H1 (cell line): ENCODE data around the gene WDR37. TPM values are rescaled to one million over a fixed set of nuclear protein-coding genes. Genes with fewer than 3 reads are reported as not detected.

Experiments
- NRF1 ChIP-seq: IDR thresholded peaks from 2 replicates; pipeline ENCODE4 v1.6.1; 2011; ENCODE audit warnings: mild to moderate bottlenecking, low read depth, low read length, improper control_type of control experiment
- POLR2AphosphoS5 ChIP-seq: IDR thresholded peaks from 2 replicates; pipeline ENCODE4 v1.6.1; 2011; ENCODE audit warnings: low read depth, low read length
- polyA plus RNA-seq, 7 experiments: library from polyadenylated mRNA; depleted of rRNA in 3 of 7; stranded (reverse) in 5 of 7; unstranded in 2 of 7; fragments of >200 nt in 5 of 7; fragments of 200-250 nt in 2 of 7; gene quantifications; 1 replicate in 5 of 7; 2 replicates in 1 of 7; 4 replicates in 1 of 7; pipeline versions ENCODE4 v1.2.1 to v1.2.3, GENCODE V29; 2011 to 2013; ENCODE audit warnings: missing spikeins in 2 of 7, mixed read lengths in 2 of 7
- total RNA-seq: library from RNA; stranded (reverse); fragmentation: NEBNext Ultra II Directional; extraction: Animal tissue kit (Norgen Biotek cat#: 25700); gene quantifications from 2 replicates; pipeline ENCODE4 v1.2.1, GENCODE V29; 2021
- TF ChIP-seq, protein P1 (sequence below): IDR thresholded peaks from 2 replicates; pipeline ENCODE4 v1.6.1; 2012; ENCODE audit warnings: inconsistent platforms
- TF ChIP-seq, protein P2 (sequence below): IDR thresholded peaks from 2 replicates; pipeline ENCODE4 v1.6.1; 2011; ENCODE audit warnings: low read length, improper control_type of control experiment
- TF ChIP-seq, protein P3 (sequence below): IDR thresholded peaks from 2 replicates; pipeline ENCODE4 v1.6.1; 2011; ENCODE audit warnings: low read depth, mild to moderate bottlenecking, low read length; ENCODE audit not compliant: insufficient read depth

The WDR37 gene
- total and polyA plus RNA-seq, 2 of the 8 experiments (the other 6 are each of a cell fraction or from before 2014, with no cell fraction given): 9.6 to 12.0 TPM

DNA sequence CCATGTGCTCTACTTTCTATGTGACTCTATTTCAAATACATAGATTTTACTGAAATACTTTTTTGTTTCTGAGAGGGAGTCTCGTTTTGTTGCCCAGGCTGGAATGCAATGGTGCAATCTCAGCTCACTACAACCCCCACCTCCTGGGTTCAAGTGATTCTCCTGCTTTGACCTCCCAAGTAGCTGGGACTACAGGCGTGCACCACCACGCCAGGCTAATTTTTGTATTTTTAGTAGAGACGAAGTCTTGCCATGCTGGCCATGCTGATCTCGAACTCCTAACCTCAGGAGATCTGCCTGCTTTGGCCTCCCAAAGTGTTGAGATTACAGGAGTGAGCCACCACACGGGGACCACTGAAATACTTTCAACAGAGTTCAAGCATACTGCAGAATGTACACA lies 10.8 kb upstream of the WDR37 start (continued):
- TF ChIP-seq, protein P1, sequence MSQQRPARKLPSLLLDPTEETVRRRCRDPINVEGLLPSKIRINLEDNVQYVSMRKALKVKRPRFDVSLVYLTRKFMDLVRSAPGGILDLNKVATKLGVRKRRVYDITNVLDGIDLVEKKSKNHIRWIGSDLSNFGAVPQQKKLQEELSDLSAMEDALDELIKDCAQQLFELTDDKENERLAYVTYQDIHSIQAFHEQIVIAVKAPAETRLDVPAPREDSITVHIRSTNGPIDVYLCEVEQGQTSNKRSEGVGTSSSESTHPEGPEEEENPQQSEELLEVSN: no peak
- TF ChIP-seq, protein P2, sequence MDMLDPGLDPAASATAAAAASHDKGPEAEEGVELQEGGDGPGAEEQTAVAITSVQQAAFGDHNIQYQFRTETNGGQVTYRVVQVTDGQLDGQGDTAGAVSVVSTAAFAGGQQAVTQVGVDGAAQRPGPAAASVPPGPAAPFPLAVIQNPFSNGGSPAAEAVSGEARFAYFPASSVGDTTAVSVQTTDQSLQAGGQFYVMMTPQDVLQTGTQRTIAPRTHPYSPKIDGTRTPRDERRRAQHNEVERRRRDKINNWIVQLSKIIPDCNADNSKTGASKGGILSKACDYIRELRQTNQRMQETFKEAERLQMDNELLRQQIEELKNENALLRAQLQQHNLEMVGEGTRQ: no peak
- TF ChIP-seq NRF1: no peak
- no peak for TF ChIP-seq POLR2AphosphoS5
- TF ChIP-seq, protein P3, sequence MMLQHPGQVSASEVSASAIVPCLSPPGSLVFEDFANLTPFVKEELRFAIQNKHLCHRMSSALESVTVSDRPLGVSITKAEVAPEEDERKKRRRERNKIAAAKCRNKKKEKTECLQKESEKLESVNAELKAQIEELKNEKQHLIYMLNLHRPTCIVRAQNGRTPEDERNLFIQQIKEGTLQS: no peak
